ENCODE measurements around the gene CAPRIN1.
"Not testable (repeated sequence)": the region's sequence is repeated elsewhere in the genome, so short reads cannot be mapped to it uniquely, and the experiment has no call there.

CAPRIN1 gene

DNA sequence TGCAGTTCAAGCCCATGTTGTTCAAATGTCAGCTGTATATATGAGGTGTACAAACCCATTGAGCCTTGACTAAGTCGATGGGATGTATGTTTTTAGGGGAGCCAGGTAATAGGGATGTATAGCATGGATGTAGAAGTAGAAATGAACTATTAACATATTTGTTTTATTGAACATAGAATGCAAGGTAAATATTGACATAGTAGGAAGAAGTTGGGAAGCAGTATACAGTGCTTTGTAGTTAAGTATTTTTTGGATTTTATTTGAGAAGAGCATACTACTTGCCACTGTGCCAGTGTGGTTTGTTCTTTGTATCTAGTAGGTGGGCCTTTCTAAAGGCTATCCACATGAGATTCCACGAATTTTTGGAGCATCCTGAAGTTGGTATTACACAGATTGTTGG is 33.1 kb downstream of the CAPRIN1 start:
- no peak overlapping the region for H3K4me3 ChIP-seq (ENCODE audit: low read depth, low read length)

DNA sequence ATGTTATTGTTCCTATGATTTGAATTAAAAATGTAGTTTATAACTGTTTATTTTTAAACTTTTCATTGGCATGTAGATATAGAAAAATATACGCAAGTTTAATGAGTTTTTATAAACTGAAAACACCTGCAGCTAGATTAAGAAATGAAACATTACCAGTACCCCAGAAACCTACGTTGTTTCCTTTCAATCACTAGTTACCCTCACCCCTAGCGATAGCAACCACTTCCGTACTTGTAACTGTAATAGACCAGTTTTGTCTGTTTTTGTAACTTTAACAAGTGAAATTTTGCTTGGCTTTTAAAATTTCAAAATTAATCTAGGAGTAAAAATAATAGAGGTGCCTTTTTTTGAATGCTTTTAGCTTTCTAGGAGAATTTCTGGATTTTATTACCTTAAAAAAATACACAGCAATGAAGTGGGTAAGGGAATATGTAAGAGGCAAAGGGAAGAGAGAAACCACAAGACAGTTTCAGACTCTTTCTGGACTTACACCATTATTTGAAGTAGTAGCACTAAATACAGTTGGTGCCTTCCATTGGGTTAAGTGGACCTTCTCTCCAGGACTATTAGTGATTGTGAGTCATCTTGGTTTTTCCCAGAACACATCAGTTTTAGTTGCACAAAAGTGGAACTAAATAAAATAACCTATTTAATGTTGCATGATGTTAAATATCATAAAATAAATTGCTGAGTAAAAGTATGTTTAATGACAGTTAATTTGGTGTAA is 35.2 kb downstream of the CAPRIN1 start:
- no peak overlapping the region for H3K4me3 ChIP-seq (ENCODE audit: low read depth, low read length)

DNA sequence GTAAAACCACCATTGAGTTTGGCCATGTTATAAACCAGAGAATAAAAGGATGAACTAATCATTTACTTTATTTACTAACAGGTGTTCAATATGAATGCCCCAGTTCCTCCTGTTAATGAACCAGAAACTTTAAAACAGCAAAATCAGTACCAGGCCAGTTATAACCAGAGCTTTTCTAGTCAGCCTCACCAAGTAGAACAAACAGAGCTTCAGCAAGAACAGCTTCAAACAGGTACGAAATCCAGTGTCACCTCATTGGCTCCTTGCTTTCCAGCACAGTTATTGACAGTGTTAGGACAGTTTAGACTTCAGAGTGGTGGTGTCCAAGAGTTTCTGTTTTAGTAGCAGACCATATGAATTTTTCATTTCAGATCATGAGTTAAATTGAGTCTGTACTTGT is 40.3 kb downstream of the CAPRIN1 start:
- H3K4me3 ChIP-seq (ENCODE audit: low read depth, low read length): no peak overlapping the region

DNA sequence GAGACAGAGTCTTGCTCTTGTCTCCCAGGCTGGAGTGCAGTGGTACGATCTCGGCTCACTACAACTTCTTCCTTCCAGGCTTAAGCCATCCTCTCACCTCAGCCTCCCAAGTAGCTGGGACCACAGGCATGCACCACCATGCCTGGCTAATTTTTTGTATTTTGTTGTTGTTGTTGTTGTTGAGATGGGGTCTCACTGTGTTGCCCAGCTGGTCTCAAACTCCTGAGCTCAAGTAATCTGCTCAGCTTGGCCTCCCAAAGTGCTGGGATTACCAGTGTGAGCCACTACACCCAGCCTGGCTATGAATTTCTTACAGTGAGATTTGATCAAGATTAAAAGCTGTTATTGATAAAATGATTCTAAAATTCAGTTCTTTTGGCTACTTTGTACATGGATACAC is 43.4 kb downstream of the CAPRIN1 start:
- H3K4me3 ChIP-seq (ENCODE audit: low read depth, low read length): not testable (repeated sequence)

- H3K4me3 ChIP-seq (ENCODE audit: low read depth, low read length): no peak overlapping the region
Observed at GRCh38 chr11:34098813-34099212, 47.3 kb downstream of the CAPRIN1 start.

- peak overlapping the region; percentile 98 for H3K4me3 ChIP-seq (ENCODE audit: low read depth, low read length)
Observed at GRCh38 chr11:34104680-34105078, 53.1 kb downstream of the CAPRIN1 start.

- H3K4me3 ChIP-seq (ENCODE audit: low read depth, low read length): peak within 1 kb of the TSS; percentile 98
Observed at GRCh38 chr11:34105079-34105956, 53.8 kb downstream of the CAPRIN1 start, which contains the start of gene NAT10. Gene NAT10, plus strand, starts transcription at chr11:34105629. Its CDS starts 2,597 bp downstream, at chr11:34108226.

GRCh38 chr11:34105957-34106504 is 54.5 kb downstream of the CAPRIN1 start:
- H3K4me3 ChIP-seq (ENCODE audit: low read depth, low read length): peak overlapping the region; percentile 98

DNA sequence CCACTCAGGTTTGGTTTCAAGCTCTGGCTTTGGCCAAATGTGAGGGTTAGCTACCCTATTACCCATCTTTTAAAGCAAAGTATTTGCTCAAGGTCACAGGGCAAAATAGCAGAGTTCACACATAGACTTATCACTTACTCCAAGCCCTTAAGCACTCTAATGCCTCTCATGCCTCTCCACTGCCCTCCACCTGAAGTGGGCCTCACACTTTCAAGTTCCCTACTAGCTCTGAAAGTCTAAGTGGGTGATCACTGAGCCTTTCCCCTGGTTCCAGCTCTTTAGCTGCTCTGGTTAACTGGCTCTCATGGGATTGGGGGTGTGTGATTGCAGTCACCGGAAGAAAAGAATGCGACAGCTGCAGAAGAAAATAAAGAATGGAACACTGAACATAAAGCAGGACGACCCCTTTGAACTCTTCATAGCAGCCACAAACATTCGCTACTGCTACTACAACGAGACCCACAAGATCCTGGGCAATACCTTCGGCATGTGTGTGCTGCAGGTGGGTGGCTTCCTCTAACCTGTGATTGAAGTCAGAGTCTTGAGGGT is 60.3 kb downstream of the CAPRIN1 start:
- no peak overlapping the region for H3K4me3 ChIP-seq (ENCODE audit: low read depth, low read length)

DNA sequence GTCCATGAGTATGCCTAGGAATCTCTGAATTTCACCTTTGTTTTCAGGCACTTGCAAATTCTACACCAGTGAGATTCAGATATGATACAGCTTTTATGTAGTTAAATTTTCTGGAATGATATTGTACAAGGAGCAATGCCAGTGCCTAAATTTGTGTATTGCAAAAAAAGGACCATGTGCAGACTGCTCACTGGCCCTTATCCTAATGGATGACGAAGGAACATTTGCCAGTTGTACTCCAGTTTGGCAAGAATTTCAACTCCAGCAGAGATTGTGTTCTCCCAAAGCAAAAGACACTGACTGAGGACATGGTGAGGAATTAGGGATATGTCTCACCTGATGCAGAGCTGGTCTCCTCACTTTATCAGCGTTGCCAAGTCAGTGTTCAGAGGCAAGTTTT is 62.5 kb downstream of the CAPRIN1 start:
- no peak overlapping the region for H3K4me3 ChIP-seq (ENCODE audit: low read depth, low read length)

GRCh38 chr11:34114471-34114870 is 62.9 kb downstream of the CAPRIN1 start:
- no peak overlapping the region for H3K4me3 ChIP-seq (ENCODE audit: low read depth, low read length)

DNA sequence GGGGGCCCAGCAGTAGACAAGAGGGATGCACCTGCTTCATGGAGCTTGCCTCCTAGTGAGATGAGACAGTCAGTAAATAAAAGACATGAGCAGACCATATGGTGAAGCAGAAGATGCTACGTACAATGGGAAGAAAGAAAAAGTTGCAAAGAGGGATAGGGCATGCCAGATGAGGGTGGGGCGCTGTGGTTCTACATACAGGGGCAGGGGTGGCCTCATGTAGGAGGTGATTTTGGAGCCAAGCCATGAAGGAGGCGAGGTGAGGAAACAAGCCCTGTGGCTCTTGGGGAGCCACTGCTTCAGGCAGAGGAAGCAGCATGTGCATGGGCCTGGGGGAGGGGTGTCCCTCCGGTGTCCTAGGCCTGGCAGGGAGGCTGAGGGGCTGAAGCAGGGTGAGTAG is 69.1 kb downstream of the CAPRIN1 start:
- no peak overlapping the region for H3K4me3 ChIP-seq (ENCODE audit: low read depth, low read length)

DNA sequence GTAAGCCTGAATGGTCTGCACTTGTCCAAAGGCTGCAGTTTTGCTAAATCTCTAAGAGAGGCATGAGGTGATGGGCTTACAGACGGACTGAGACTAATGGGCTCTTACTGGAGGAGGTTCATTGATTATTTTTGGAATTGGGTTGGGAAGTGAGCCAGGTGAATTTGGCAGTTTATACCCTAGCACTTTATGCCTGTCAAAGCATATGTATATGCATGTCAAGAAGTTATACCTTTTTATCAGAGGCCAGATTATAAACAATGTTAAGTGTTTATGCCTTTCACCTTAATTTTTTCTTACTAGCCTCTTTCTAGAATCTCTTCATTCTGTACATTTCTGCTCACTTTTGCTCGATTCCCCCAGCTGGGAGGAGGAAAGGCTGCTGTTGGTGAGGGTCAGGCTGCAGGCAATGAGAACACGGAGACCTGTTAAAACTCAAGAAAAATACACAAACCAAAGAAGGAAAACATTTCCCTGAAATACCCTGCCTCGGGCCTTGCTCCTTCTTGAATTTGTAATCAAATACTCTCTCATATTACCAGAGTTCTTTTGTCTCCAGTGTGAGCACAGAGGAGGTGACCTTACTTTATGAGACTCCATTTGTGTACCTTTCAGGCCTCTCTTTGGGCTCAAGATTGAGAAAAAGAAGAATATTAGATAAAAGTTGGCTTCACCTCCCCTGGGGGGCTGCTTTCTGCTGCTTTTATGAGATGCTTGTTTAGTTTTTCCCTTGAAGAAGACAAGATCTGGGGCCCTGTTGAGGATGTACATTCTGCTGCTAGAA is 73.5 kb downstream of the CAPRIN1 start:
- H3K4me3 ChIP-seq (ENCODE audit: low read depth, low read length): no peak overlapping the region

DNA sequence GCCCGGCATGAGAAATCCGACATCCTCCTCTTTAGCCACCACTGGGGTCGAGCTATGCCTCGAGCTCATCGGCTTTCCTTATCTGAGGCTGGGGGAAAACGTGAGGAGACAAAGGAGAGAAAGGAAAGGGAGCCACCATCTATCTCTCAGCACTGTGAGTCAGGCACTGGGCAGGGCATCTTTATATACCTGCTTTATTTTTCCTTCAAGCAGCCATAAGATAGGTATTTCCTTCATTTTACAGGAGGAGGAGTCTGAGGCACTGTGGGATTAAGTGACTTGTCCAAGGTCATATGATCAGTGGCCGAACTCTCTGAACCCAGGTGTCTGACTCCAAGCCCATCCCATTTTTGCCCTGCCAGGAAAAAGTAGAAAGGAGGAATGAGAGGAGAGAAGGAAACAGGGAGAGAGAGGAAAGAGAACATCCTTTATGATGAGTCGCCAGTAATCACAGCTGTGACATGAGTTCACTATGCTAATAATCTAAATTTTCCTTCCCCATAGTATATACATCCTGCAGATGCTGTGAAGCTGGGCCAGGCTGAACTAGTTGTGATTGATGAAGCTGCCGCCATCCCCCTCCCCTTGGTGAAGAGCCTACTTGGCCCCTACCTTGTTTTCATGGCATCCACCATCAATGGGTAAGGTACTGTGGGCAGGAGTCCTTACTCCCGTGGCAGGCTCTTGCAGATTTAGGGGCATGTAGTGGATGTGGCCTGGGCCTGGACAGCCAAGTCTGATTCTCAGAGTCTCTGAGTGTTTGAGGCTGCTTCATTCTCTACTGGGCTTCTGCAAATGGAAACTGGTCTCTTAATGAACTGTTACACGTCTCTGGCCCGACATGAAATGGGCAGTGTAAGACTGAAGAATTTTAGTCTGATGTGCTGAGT is 75.7 kb downstream of the CAPRIN1 start:
- no peak overlapping the region for H3K4me3 ChIP-seq (ENCODE audit: low read depth, low read length)

- no peak overlapping the region for H3K4me3 ChIP-seq (ENCODE audit: low read depth, low read length)
Observed at GRCh38 chr11:34128824-34129223, 77.3 kb downstream of the CAPRIN1 start.

DNA sequence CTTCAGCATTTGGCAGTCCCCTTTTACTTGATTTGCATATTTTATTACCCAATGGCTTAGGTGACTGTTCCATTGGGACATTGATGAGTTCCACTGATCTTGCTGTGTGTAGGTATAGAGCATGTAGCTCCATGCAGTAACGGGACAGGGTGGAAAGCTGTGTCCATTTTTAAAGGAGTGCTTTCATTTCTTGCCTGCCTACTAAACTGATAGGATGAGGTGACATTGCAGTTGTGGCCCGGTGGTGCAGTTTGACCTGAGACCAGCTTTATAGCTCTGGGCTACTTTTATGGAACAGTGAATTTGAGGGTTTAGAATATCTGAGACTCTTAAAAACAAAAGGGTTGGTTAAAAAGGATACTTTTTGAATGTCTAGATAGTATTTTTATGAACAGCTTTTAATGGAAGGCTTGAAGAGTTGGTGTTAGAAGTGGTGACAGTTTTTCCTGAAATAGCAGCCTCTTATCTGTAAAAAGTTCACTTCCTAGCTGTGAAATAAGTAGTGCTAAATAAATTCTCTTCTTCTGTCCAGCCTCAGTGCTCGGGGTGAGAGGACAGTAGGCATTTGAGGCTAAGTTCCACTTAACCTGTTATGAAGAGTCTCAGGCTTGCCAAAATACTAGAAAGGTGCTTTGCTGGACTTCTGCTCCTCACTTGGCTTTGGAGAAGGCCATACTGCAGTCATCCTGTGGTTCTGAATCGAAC is 80.9 kb downstream of the CAPRIN1 start:
- no peak overlapping the region for H3K4me3 ChIP-seq (ENCODE audit: low read depth, low read length)

- no peak overlapping the region for H3K4me3 ChIP-seq (ENCODE audit: low read depth, low read length)
Observed at GRCh38 chr11:34134765-34135164, 83.2 kb downstream of the CAPRIN1 start.

- no peak overlapping the region for H3K4me3 ChIP-seq (ENCODE audit: low read depth, low read length)
Observed at GRCh38 chr11:34135439-34135838, 83.9 kb downstream of the CAPRIN1 start.

DNA sequence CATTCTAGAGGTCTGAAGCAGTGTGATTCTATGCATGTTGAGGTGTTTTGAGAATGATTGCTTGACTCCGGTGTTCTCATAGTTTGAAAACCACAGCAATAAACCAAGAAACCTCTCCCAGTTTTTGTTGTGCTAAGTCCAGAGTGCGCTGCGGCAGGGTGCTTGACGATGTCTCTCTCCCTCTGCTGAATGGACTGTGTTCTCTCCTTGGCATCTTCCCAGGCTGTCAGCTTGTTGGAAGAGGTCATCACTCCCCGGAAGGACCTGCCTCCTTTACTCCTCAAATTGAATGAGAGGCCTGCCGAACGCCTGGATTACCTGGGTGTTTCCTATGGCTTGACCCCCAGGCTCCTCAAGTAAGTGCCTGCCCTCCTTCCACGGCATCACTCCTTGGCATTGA is 84.9 kb downstream of the CAPRIN1 start:
- no peak overlapping the region for H3K4me3 ChIP-seq (ENCODE audit: low read depth, low read length)

Data from iPS-11a (cell line).